GM18519 (cell line): ENCODE results near the gene MAPK1IP1L.

ENCODE experiments used
- ATAC-seq: cut with Tn5 transposase; IDR thresholded peaks from one replicate; pipeline ENCODE4 v1.9.1; 2021; ENCODE audit warnings: mild to moderate bottlenecking, moderate library complexity; ENCODE audit not compliant: unreplicated experiment, low FRiP score

The MAPK1IP1L gene

DNA sequence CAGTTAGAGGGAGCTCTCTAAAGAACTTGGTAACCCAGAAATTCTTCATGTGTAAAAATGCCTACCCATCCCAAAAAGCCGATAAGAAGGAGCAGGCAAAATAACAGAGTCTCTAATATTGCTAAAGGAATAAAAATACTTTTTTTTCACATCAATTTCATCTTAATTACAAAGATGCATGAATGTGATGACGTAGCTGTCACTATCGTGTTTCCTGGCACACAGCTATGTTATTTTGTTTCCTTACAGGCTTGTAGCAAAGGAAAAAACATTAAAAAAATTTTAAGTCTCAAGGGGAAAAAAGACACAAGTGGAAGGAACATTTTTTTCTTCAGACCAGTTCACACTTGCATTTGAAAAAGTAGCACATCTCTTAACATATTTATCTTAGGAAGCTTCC lies 67.3 kb downstream of the MAPK1IP1L start:
- ATAC-seq: no peak
